IMR-90 (cell line): Measurements from ENCODE around the gene BRF1. TPM values are rescaled to one million over a fixed set of nuclear protein-coding genes. Genes with fewer than 3 reads are reported as not detected.

Source experiments
- ATAC-seq: fragments of 200-7000 bp; cut with Tn5 transposase; 2 replicates; pipeline ENCODE4 v1.9.1; 2020; ENCODE audit warnings: low read depth, mild to moderate bottlenecking, moderate library complexity
- BruUV-seq: library from RNA; stranded (reverse); fragments of 400-500 nt; replicated peaks from 2 replicates; lab custom pipeline; 2021; lab: Mats Ljungman, UMichigan
- CTCF ChIA-PET: fragments of 300-600 bp; formaldehyde crosslinking; extraction: SDS; loops from one replicate; lab custom pipeline; 2021; ENCODE audit warnings: antibody characterized with exemption; lab: Yijun Ruan, JAX
- POLR2A ChIA-PET: fragments of 300-600 bp; sonication (Branson Sonifier 250); formaldehyde crosslinking; loops from one replicate; lab custom pipeline; 2022; ENCODE audit warnings: antibody characterized with exemption; ENCODE audit not compliant: unreplicated experiment; lab: Charles Lee
- DNase-seq: peaks from one replicate; pipeline ENCODE4 v3.0.0; 2013
- H2AFZ ChIP-seq: replicated peaks from 2 replicates; pipeline ENCODE3; 2013; ENCODE audit warnings: low read length, mild to moderate bottlenecking; ENCODE audit not compliant: poor library complexity
- H2AK5ac ChIP-seq: 2 replicates; pipeline ENCODE4 v1.6.1; 2013; ENCODE audit warnings: low read depth, low read length, inconsistent platforms
- H2AK9ac ChIP-seq: replicated peaks from 2 replicates; pipeline ENCODE3; 2013; ENCODE audit warnings: mild to moderate bottlenecking, low read depth, low read length, moderate library complexity; ENCODE audit not compliant: poor library complexity
- H2BK120ac ChIP-seq: 2 replicates; pipeline ENCODE4 v1.6.1; 2013; ENCODE audit warnings: low read depth, low read length, inconsistent platforms
- H2BK15ac ChIP-seq: 3 replicates; pipeline ENCODE4 v1.6.1; 2013; ENCODE audit warnings: low read depth, low read length, inconsistent platforms
- H2BK20ac ChIP-seq: 2 replicates; pipeline ENCODE4 v1.6.1; 2013; ENCODE audit warnings: low read depth, mild to moderate bottlenecking, inconsistent platforms, low read length, moderate library complexity
- H2BK5ac ChIP-seq: 2 replicates; pipeline ENCODE4 v1.6.1; 2013; ENCODE audit warnings: mild to moderate bottlenecking, low read depth, low read length, inconsistent platforms; ENCODE audit not compliant: poor library complexity, severe bottlenecking
- H3K14ac ChIP-seq: replicated peaks from 2 replicates; pipeline ENCODE4 v1.6.1; 2013; ENCODE audit warnings: low read depth, low read length, inconsistent platforms
- H3K18ac ChIP-seq: 2 replicates; pipeline ENCODE4 v1.6.1; 2013; ENCODE audit warnings: low read depth, low read length, control low read depth
- H3K23ac ChIP-seq: 2 replicates; pipeline ENCODE4 v1.6.1; 2013; ENCODE audit warnings: low read depth, low read length, inconsistent platforms
- H3K27ac ChIP-seq: 2 replicates; pipeline ENCODE4 v1.5.1; 2013; ENCODE audit warnings: mild to moderate bottlenecking, control low read depth, low read length; ENCODE audit not compliant: insufficient read depth
- H3K27me3 ChIP-seq: 2 replicates; pipeline ENCODE4 v1.6.1; 2013; ENCODE audit warnings: low read length; ENCODE audit not compliant: control insufficient read depth, insufficient read depth
- H3K36me3 ChIP-seq: 2 replicates; pipeline ENCODE4 v1.6.1; 2013; ENCODE audit warnings: low read length, mixed read lengths; ENCODE audit not compliant: control insufficient read depth, insufficient read depth
- H3K4ac ChIP-seq: 2 replicates; pipeline ENCODE4 v1.6.1; 2013; ENCODE audit warnings: low read depth, low read length, inconsistent platforms
- H3K4me1 ChIP-seq: 2 replicates; pipeline ENCODE4 v1.6.1; 2013; ENCODE audit warnings: low read length, mixed read lengths; ENCODE audit not compliant: control insufficient read depth, insufficient read depth
- H3K4me2 ChIP-seq: 2 replicates; pipeline ENCODE4 v1.6.1; 2013; ENCODE audit warnings: low read depth, mild to moderate bottlenecking, control low read depth, low read length, moderate library complexity
- H3K4me3 ChIP-seq: 2 replicates; pipeline ENCODE4 v1.5.1; 2013; ENCODE audit warnings: low read depth, mild to moderate bottlenecking, control low read depth, low read length, moderate library complexity; ENCODE audit not compliant: insufficient read depth
- H3K56ac ChIP-seq: 2 replicates; pipeline ENCODE4 v1.6.1; 2013; ENCODE audit warnings: low read length, inconsistent platforms; ENCODE audit not compliant: insufficient read depth; ENCODE audit errors: extremely low read depth
- H3K79me1 ChIP-seq, 2 experiments: 2 replicates each; pipeline ENCODE4 v1.6.1; 2013; ENCODE audit warnings: low read length in 2 of 2, inconsistent platforms in 1 of 2, low read depth in 1 of 2
- H3K9ac ChIP-seq: 2 replicates; pipeline ENCODE4 v1.6.1; 2013; ENCODE audit warnings: low read depth, low read length, control low read depth
- H3K9me1 ChIP-seq: 2 replicates; pipeline ENCODE4 v1.6.1; 2013; ENCODE audit warnings: low read length, inconsistent platforms; ENCODE audit not compliant: insufficient read depth
- H3K9me3 ChIP-seq: 2 replicates; pipeline ENCODE4 v1.6.1; 2013; ENCODE audit warnings: low read length; ENCODE audit not compliant: control insufficient read depth, insufficient read depth
- H4K20me1 ChIP-seq: 2 replicates; pipeline ENCODE4 v1.6.1; 2013; ENCODE audit warnings: low read length, inconsistent platforms; ENCODE audit not compliant: insufficient read depth
- H4K5ac ChIP-seq: 2 replicates; pipeline ENCODE4 v1.6.1; 2013; ENCODE audit warnings: mild to moderate bottlenecking, low read depth, low read length, control low read depth
- H4K8ac ChIP-seq, 2 experiments: 2 replicates each; pipeline ENCODE4 v1.6.1; 2013; ENCODE audit warnings: low read depth in 2 of 2, low read length in 2 of 2, control low read depth in 1 of 2, inconsistent platforms in 1 of 2
- H4K91ac ChIP-seq: 2 replicates; pipeline ENCODE4 v1.6.1; 2013; ENCODE audit warnings: low read depth, low read length, inconsistent platforms; ENCODE audit not compliant: insufficient read depth
- BHLHE40 ChIP-seq: fragments of 150-350 bp; IDR thresholded peaks from 2 replicates; pipeline ENCODE4 v1.6.1; 2016; ENCODE audit warnings: mild to moderate bottlenecking, low read depth, low read length
- CEBPB ChIP-seq: IDR thresholded peaks from 2 replicates; pipeline ENCODE4 v1.6.1; 2012; ENCODE audit warnings: low read depth, low read length, improper control_type of control experiment
- CHD1 ChIP-seq: IDR thresholded peaks from 2 replicates; pipeline ENCODE4 v1.6.1; 2012; ENCODE audit warnings: low read depth, low read length, improper control_type of control experiment
- FOS ChIP-seq: fragments of 150-350 bp; IDR thresholded peaks from 2 replicates; pipeline ENCODE4 v1.6.1; 2016; ENCODE audit warnings: low read depth, low read length
- MAFK ChIP-seq: IDR thresholded peaks from 2 replicates; pipeline ENCODE4 v1.6.1; 2012; ENCODE audit warnings: low read depth, low read length, improper control_type of control experiment
- MAZ ChIP-seq: IDR thresholded peaks from 2 replicates; pipeline ENCODE4 v1.6.1; 2012; ENCODE audit warnings: low read depth, mild to moderate bottlenecking, low read length, improper control_type of control experiment, moderate library complexity, borderline replicate concordance
- MXI1 ChIP-seq: IDR thresholded peaks from 2 replicates; pipeline ENCODE4 v1.6.1; 2012; ENCODE audit warnings: low read depth, mild to moderate bottlenecking, low read length, moderate library complexity, borderline replicate concordance
- NFE2L2 ChIP-seq: fragments of 150-350 bp; IDR thresholded peaks from 2 replicates; pipeline ENCODE4 v1.6.1; 2016; ENCODE audit warnings: low read depth, mild to moderate bottlenecking, low read length
- POLR2A ChIP-seq: IDR thresholded peaks from 2 replicates; pipeline ENCODE4 v1.6.1; 2012; ENCODE audit warnings: mild to moderate bottlenecking, low read depth, low read length
- RAD21 ChIP-seq: IDR thresholded peaks from 2 replicates; pipeline ENCODE4 v1.6.1; 2012; ENCODE audit warnings: low read length, improper control_type of control experiment
- RCOR1 ChIP-seq: IDR thresholded peaks from 2 replicates; pipeline ENCODE4 v1.6.1; 2012; ENCODE audit warnings: mild to moderate bottlenecking, low read length, improper control_type of control experiment; ENCODE audit not compliant: insufficient replicate concordance
- RFX5 ChIP-seq: IDR thresholded peaks from 2 replicates; pipeline ENCODE4 v1.8.0; 2012; ENCODE audit warnings: low read depth, mild to moderate bottlenecking, low read length, moderate library complexity
- SMC3 ChIP-seq: fragments of 150-350 bp; IDR thresholded peaks from 2 replicates; pipeline ENCODE4 v1.6.1; 2016; ENCODE audit warnings: low read depth, mild to moderate bottlenecking, antibody characterized with exemption, low read length, moderate library complexity
- WGBS, 2 experiments: methylation state at CpG; one replicate each; pipeline versions ENCODE4 v1.1.5 to v1.1.7; 2013; ENCODE audit warnings: missing lambda C conversion rate in 2 of 2; ENCODE audit not compliant: insufficient read length in 1 of 2; ENCODE audit errors: extremely low coverage in 2 of 2; 5-methylcytosine and 5-hydroxymethylcytosine counted together
- dilution Hi-C: fragments of 300-500 bp; cut with HindIII; formaldehyde crosslinking; loops from one replicate; pipeline ENCODE4 v1.14.3; 2018; ENCODE audit warnings: low sequenced_read_pairs; ENCODE audit not compliant: unreplicated experiment
- in situ Hi-C: fragments of 300-500 bp; cut with MboI; formaldehyde crosslinking; loops from 3 replicates; pipeline ENCODE4 v1.14.3; 2019; ENCODE audit warnings: low sequenced_read_pairs, inconsistent platforms, mixed read lengths
- intact Hi-C: fragments of 100-400 bp; cut with micrococcal nuclease; formaldehyde crosslinking; loops from 2 replicates; pipeline ENCODE4 v1.10.0; 2022
- polyA plus RNA-seq, 3 experiments: library from polyadenylated mRNA; depleted of rRNA; stranded (reverse); fragments of >200 nt; gene quantifications; 2 replicates each; pipeline ENCODE4 v1.2.3, GENCODE V29; 2012; ENCODE audit warnings: low replicate concordance in 1 of 3
- total RNA-seq: library from RNA; depleted of rRNA; stranded (reverse); fragments of >200 nt; gene quantifications from 2 replicates; pipeline ENCODE4 v1.2.3, GENCODE V29; 2012
- TF ChIP-seq, protein P1 (sequence below): fragments of 150-350 bp; IDR thresholded peaks from 2 replicates; pipeline ENCODE4 v1.6.1; 2017; ENCODE audit warnings: mild to moderate bottlenecking, antibody characterized with exemption, low read length, low read depth
- TF ChIP-seq, protein P2 (sequence below): conservative IDR thresholded peaks from 2 replicates; pipeline ENCODE4 v1.5.1; 2012; ENCODE audit warnings: mild to moderate bottlenecking, low read depth, low read length, improper control_type of control experiment
- TF ChIP-seq, protein P3 (sequence below): fragments of 150-350 bp; IDR thresholded peaks from 2 replicates; pipeline ENCODE4 v1.6.1; 2016; ENCODE audit warnings: low read depth, mild to moderate bottlenecking, low read length, moderate library complexity, borderline replicate concordance

Gene BRF1
- total and polyA plus RNA-seq, 2 of the 4 experiments (the other 2 are of a cell fraction) = 12.4 to 16.7 TPM

GRCh38 chr14:105226198-105226597 is 74.6 kb downstream of the BRF1 start:
- H3K9ac ChIP-seq = no peak overlapping the region
- H3K79me1 ChIP-seq = peaks cover 3 to 12% of the 10 kb centered on the region in 2 experiments; a peak in 3 of 4 replicates
- H2AFZ ChIP-seq = no peak overlapping the region
- H3K9me1 ChIP-seq = peaks cover 3% of the 10 kb centered on the region; the same call in 1 of the 2 replicates
- ATAC-seq (no peak), DNase-seq (no peak)
- no peak overlapping the region for H4K91ac ChIP-seq
- no peak overlapping the region for H3K4me3 ChIP-seq
- no peak overlapping the region for H2BK15ac ChIP-seq
- H3K9me3 ChIP-seq = no peaks in the 10 kb centered on the region
- H2AK5ac ChIP-seq = no peak overlapping the region
- no peak overlapping the region for H4K5ac ChIP-seq
- TF ChIP-seq MXI1 = no peak
- no peak for TF ChIP-seq RAD21
- no peak for TF ChIP-seq RCOR1
- TF ChIP-seq MAZ = no peak
- no peak for TF ChIP-seq BHLHE40
- TF ChIP-seq CHD1 = no peak
- TF ChIP-seq NFE2L2 = no peak
- TF ChIP-seq, protein P1, sequence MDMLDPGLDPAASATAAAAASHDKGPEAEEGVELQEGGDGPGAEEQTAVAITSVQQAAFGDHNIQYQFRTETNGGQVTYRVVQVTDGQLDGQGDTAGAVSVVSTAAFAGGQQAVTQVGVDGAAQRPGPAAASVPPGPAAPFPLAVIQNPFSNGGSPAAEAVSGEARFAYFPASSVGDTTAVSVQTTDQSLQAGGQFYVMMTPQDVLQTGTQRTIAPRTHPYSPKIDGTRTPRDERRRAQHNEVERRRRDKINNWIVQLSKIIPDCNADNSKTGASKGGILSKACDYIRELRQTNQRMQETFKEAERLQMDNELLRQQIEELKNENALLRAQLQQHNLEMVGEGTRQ = no peak
- TF ChIP-seq MAFK = no peak
- TF ChIP-seq SMC3 = no peak
- no peak for TF ChIP-seq POLR2A
- TF ChIP-seq FOS = no peak
- no peak for TF ChIP-seq RFX5
- TF ChIP-seq, protein P2, sequence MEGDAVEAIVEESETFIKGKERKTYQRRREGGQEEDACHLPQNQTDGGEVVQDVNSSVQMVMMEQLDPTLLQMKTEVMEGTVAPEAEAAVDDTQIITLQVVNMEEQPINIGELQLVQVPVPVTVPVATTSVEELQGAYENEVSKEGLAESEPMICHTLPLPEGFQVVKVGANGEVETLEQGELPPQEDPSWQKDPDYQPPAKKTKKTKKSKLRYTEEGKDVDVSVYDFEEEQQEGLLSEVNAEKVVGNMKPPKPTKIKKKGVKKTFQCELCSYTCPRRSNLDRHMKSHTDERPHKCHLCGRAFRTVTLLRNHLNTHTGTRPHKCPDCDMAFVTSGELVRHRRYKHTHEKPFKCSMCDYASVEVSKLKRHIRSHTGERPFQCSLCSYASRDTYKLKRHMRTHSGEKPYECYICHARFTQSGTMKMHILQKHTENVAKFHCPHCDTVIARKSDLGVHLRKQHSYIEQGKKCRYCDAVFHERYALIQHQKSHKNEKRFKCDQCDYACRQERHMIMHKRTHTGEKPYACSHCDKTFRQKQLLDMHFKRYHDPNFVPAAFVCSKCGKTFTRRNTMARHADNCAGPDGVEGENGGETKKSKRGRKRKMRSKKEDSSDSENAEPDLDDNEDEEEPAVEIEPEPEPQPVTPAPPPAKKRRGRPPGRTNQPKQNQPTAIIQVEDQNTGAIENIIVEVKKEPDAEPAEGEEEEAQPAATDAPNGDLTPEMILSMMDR = no peak
- no peak for TF ChIP-seq CEBPB
- TF ChIP-seq, protein P3, sequence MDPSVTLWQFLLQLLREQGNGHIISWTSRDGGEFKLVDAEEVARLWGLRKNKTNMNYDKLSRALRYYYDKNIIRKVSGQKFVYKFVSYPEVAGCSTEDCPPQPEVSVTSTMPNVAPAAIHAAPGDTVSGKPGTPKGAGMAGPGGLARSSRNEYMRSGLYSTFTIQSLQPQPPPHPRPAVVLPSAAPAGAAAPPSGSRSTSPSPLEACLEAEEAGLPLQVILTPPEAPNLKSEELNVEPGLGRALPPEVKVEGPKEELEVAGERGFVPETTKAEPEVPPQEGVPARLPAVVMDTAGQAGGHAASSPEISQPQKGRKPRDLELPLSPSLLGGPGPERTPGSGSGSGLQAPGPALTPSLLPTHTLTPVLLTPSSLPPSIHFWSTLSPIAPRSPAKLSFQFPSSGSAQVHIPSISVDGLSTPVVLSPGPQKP = no peak
- BruUV-seq = no TSS peak
- H3K4me2 ChIP-seq = no peak overlapping the region
- no peak overlapping the region for H3K27ac ChIP-seq
- H3K27me3 ChIP-seq = no peaks in the 10 kb centered on the region
- H3K18ac ChIP-seq = no peak overlapping the region
- H2BK5ac ChIP-seq = no peak overlapping the region
- no peak overlapping the region for H2BK120ac ChIP-seq
- no peaks in the 10 kb centered on the region; the same call in 1 of the 2 replicates for H4K20me1 ChIP-seq
- H3K14ac ChIP-seq = no peak overlapping the region
- dilution Hi-C loops = no loop called here
- 100% methylated on average over 5 of the region's 10 CpGs; no CpG with 5 or more reads in 1 of the 2 experiments for WGBS, 2 experiments
- no peak overlapping the region for H3K4ac ChIP-seq
- ChIA-PET POLR2A (no interaction called here), CTCF (no interaction called here)
- H3K56ac ChIP-seq = no peak overlapping the region
- H3K4me1 ChIP-seq = no peaks in the 10 kb centered on the region
- no peak overlapping the region for H4K8ac ChIP-seq
- H2AK9ac ChIP-seq = no peak overlapping the region
- H3K36me3 ChIP-seq = peaks cover 26% of the 10 kb centered on the region
- no peak overlapping the region for H2BK20ac ChIP-seq
- intact Hi-C loops = no loop called here
- in situ Hi-C loops = no loop called here
- H3K23ac ChIP-seq = no peak overlapping the region
